GM23338 (cell line): ENCODE data around the gene GRM4. TPM values are rescaled to one million over a fixed set of nuclear protein-coding genes. Genes with fewer than 3 reads are reported as not detected.

ENCODE experiments used
- ATAC-seq: fragments of 200-7000 bp; cut with Tn5 transposase; 3 replicates; pipeline ENCODE4 v1.9.1; 2020
- DNase-seq: peaks from one replicate; pipeline ENCODE4 v3.0.0-alpha.2; 2015; ENCODE audit warnings: low spot score
- H2AFZ ChIP-seq: fragments of 200-600 bp; sonication (generic); 2 replicates; pipeline ENCODE4 v1.8.0; 2016; ENCODE audit warnings: antibody characterized with exemption, mild to moderate bottlenecking, moderate library complexity
- H3F3A ChIP-seq: fragments of 200-600 bp; sonication (generic); replicated peaks from 2 replicates; pipeline ENCODE4 v1.8.0; 2017; ENCODE audit warnings: antibody characterized with exemption, mixed run types, low read depth
- H3K27ac ChIP-seq: fragments of 200-600 bp; sonication (generic); 2 replicates; pipeline ENCODE4 v1.6.1; 2016; ENCODE audit warnings: low read depth
- H3K27me3 ChIP-seq: fragments of 200-600 bp; sonication (generic); 2 replicates; pipeline ENCODE4 v1.8.0; 2016; ENCODE audit warnings: mild to moderate bottlenecking, mixed run types, moderate library complexity; ENCODE audit not compliant: insufficient read depth
- H3K36me3 ChIP-seq: fragments of 200-600 bp; sonication (generic); 2 replicates; pipeline ENCODE4 v1.8.0; 2016; ENCODE audit warnings: mild to moderate bottlenecking; ENCODE audit not compliant: insufficient read depth
- H3K4me1 ChIP-seq: fragments of 200-600 bp; sonication (generic); 2 replicates; pipeline ENCODE4 v1.8.0; 2016; ENCODE audit warnings: mild to moderate bottlenecking, moderate library complexity; ENCODE audit not compliant: insufficient read depth
- H3K4me2 ChIP-seq: fragments of 200-600 bp; sonication (generic); 2 replicates; pipeline ENCODE4 v1.7.1; 2017; ENCODE audit warnings: mixed run types
- H3K4me3 ChIP-seq: fragments of 200-600 bp; sonication (generic); 2 replicates; pipeline ENCODE4 v1.6.1; 2016; ENCODE audit warnings: mixed run types
- H3K79me2 ChIP-seq: fragments of 200-600 bp; sonication (generic); replicated peaks from 2 replicates; pipeline ENCODE4 v1.8.0; 2017; ENCODE audit warnings: mild to moderate bottlenecking; ENCODE audit not compliant: insufficient read depth
- H3K9me2 ChIP-seq: fragments of 200-600 bp; sonication (generic); 2 replicates; pipeline ENCODE4 v1.8.0; 2017; ENCODE audit not compliant: insufficient read depth
- H4K20me1 ChIP-seq: fragments of 200-600 bp; sonication (generic); replicated peaks from 2 replicates; pipeline ENCODE4 v1.8.0; 2017; ENCODE audit warnings: mild to moderate bottlenecking; ENCODE audit not compliant: insufficient read depth
- H3K27ac Mint-ChIP-seq: 2 replicates; pipeline ENCODE4 v1.8.0; 2020; ENCODE audit warnings: inconsistent platforms, mild to moderate bottlenecking, moderate library complexity, mixed read lengths
- H3K27me3 Mint-ChIP-seq: 3 replicates; pipeline ENCODE4 v1.8.0; 2022; ENCODE audit warnings: low read depth, mild to moderate bottlenecking, moderate library complexity, mixed read lengths, inconsistent platforms; ENCODE audit not compliant: insufficient read depth, poor library complexity
- H3K36me3 Mint-ChIP-seq: 3 replicates; pipeline ENCODE4 v1.8.0; 2021; ENCODE audit warnings: low read depth, mild to moderate bottlenecking, inconsistent platforms, moderate library complexity, mixed read lengths
- H3K4me1 Mint-ChIP-seq: 3 replicates; pipeline ENCODE4 v1.8.0; 2020; ENCODE audit warnings: mild to moderate bottlenecking, inconsistent platforms, mixed read lengths
- H3K4me3 Mint-ChIP-seq: 3 replicates; pipeline ENCODE4 v1.8.0; 2021; ENCODE audit warnings: moderate library complexity, mild to moderate bottlenecking, inconsistent platforms, mixed read lengths
- H3K9me3 Mint-ChIP-seq: 3 replicates; pipeline ENCODE4 v1.8.0; 2020; ENCODE audit warnings: moderate library complexity, mild to moderate bottlenecking, inconsistent platforms, mixed read lengths
- CREB1 ChIP-seq: fragments of 250-450 bp; sonication (Bioruptor Pico); IDR thresholded peaks from 2 replicates; pipeline ENCODE4 v1.5.0; 2020; ENCODE audit warnings: low read depth, mild to moderate bottlenecking, moderate library complexity
- EZH2 ChIP-seq: fragments of 200-600 bp; sonication (generic); IDR thresholded peaks from one replicate; pipeline ENCODE4 v1.8.0; 2017; ENCODE audit warnings: antibody characterized with exemption, mild to moderate bottlenecking, low read depth; ENCODE audit not compliant: unreplicated experiment
- ZNF331 ChIP-seq: fragments of 250-450 bp; sonication (Bioruptor Pico); IDR thresholded peaks from 2 replicates; pipeline ENCODE4 v1.5.0; 2020; ENCODE audit warnings: low read depth, mild to moderate bottlenecking, moderate library complexity
- polyA plus RNA-seq: library from polyadenylated mRNA; unstranded; fragments of >200 nt; fragmentation: Nextera tagmentation; extraction: Ambion mirVana; gene quantifications from 2 replicates; pipeline ENCODE4 v1.2.1, GENCODE V29; 2016
- total RNA-seq: library from RNA; depleted of rRNA; stranded (reverse); fragments of >200 nt; shearing (Covaris generic); gene quantifications from 2 replicates; pipeline ENCODE4 v1.2.3, GENCODE V29; 2014
- TF ChIP-seq, protein P1 (sequence below): IDR thresholded peaks from one replicate; pipeline ENCODE4 v1.6.1; 2018; ENCODE audit warnings: antibody characterized with exemption; ENCODE audit not compliant: unreplicated experiment
- TF ChIP-seq, protein P2 (sequence below), 2 experiments: fragments of 200-600 bp in 1 of 2; sonication (generic) in 1 of 2; conservative IDR thresholded peaks; 2 replicates each; pipeline versions ENCODE4 v1.5.1 to v1.6.1; 2016 to 2017; ENCODE audit warnings: antibody characterized with exemption in 2 of 2, low read depth in 2 of 2, mild to moderate bottlenecking in 2 of 2, moderate library complexity in 1 of 2
- TF ChIP-seq, protein P3 (sequence below): fragments of 250-450 bp; sonication (Bioruptor Pico); IDR thresholded peaks from 2 replicates; pipeline ENCODE4 v1.5.0; 2020; ENCODE audit warnings: mild to moderate bottlenecking, moderate library complexity

Gene GRM4
- total and polyA plus RNA-seq, 2 experiments from 2014 or later = 7.0 to 30.6 TPM

DNA sequence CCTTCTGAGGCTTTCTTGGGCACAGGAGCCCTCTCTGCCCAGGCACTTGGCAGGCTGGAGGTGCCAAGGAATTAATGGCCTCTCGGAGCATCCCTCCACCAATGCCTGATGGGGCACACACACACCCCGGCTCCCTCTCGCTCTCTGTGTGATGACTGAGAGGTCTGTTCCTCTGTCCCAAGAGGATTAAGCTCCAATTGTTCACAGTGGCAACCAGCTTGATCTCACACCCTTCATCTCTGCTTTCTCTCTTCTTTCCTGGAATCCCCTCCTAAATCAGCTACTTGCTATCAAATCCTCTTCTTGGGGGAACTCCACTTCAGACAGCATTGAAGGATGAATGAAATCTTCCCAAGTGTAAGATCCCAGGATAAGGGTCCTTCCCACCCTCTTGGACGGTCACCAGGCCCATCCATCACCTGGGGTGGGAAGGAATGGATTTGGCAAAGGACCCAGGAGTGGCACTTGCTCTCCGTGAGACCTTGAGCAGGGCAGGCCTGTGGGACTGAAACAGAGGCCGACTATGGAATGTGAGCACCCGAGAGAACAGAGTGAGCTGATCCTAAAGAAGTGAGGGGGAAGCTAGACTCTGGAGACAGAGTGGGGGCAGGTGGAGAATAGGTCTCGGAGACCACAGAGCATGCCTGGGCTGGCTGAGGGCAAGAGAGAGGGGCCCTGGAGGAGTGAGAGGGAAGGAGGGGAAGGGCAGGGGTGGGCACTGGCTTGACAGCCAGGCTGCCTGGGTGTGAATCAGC, 93.6 kb downstream of the GRM4 start:
- Histone ChIP-seq H3F3A (no peaks in the 10 kb centered on the region; the same call in 1 of the 2 replicates), H3K4me1 (peaks cover 24% of the 10 kb centered on the region), H3K9me2 (no peaks in the 10 kb centered on the region), H3K79me2 (no peaks in the 10 kb centered on the region), H3K36me3 (no peaks in the 10 kb centered on the region; the same call in 1 of the 2 replicates), H4K20me1 (no peaks in the 10 kb centered on the region; the same call in 1 of the 2 replicates), H3K4me2 (no peak overlapping the region), H3K27me3 (no peaks in the 10 kb centered on the region), H3K27ac (no peak overlapping the region), H2AFZ (no peak overlapping the region), H3K4me3 (no peak overlapping the region)
- no peak overlapping the region for H3K27ac Mint-ChIP-seq
- peaks cover 27% of the 10 kb centered on the region for H3K27me3 Mint-ChIP-seq
- no peak for DNase-seq
- TF ChIP-seq CREB1 (CRISPR knock-in tag) (no peak), EZH2 (no peak), ZNF331 (CRISPR knock-in tag) (no peak)
- TF ChIP-seq, protein P1, sequence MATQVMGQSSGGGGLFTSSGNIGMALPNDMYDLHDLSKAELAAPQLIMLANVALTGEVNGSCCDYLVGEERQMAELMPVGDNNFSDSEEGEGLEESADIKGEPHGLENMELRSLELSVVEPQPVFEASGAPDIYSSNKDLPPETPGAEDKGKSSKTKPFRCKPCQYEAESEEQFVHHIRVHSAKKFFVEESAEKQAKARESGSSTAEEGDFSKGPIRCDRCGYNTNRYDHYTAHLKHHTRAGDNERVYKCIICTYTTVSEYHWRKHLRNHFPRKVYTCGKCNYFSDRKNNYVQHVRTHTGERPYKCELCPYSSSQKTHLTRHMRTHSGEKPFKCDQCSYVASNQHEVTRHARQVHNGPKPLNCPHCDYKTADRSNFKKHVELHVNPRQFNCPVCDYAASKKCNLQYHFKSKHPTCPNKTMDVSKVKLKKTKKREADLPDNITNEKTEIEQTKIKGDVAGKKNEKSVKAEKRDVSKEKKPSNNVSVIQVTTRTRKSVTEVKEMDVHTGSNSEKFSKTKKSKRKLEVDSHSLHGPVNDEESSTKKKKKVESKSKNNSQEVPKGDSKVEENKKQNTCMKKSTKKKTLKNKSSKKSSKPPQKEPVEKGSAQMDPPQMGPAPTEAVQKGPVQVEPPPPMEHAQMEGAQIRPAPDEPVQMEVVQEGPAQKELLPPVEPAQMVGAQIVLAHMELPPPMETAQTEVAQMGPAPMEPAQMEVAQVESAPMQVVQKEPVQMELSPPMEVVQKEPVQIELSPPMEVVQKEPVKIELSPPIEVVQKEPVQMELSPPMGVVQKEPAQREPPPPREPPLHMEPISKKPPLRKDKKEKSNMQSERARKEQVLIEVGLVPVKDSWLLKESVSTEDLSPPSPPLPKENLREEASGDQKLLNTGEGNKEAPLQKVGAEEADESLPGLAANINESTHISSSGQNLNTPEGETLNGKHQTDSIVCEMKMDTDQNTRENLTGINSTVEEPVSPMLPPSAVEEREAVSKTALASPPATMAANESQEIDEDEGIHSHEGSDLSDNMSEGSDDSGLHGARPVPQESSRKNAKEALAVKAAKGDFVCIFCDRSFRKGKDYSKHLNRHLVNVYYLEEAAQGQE = no peak
- no peak for ATAC-seq
- H3K9me3 Mint-ChIP-seq = no peaks in the 10 kb centered on the region; the same call in 2 of the 3 replicates
- H3K4me1 Mint-ChIP-seq = peaks cover 41% of the 10 kb centered on the region
- H3K4me3 Mint-ChIP-seq = no peak overlapping the region
- H3K36me3 Mint-ChIP-seq = no peaks in the 10 kb centered on the region

DNA sequence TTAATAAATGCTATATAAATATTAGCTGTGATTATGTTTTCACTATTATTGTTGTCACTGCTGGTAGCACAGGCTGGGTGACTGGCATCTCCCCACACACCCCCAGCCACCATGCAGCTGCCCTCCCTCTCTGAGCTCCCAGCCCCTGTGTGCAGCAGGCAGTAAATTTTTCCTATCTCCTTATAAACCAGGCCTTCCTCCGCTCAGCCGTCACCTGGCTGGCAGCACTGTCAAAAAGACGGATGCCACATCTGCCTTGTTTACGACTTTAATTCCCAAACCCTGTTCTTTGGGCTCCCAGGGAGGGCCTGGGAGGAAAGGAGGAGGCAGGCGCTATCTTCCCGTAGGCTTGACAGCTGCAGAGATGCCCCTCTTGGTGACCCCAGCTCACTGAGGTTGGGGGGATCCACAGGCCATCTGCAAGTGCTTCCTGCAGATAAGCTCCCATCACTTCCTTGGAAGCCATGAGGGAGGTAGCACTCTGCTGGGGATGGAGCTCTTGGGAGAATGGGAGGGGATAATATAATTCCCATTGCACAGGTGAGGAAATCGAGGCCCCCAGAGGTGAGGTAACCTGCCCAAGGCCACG, 94.5 kb downstream of the GRM4 start:
- no peak overlapping the region for H3K4me3 Mint-ChIP-seq
- H3K27ac ChIP-seq = no peak overlapping the region
- H3K4me3 ChIP-seq = no peak overlapping the region
- H3K36me3 ChIP-seq = no peaks in the 10 kb centered on the region; the same call in 1 of the 2 replicates
- no peaks in the 10 kb centered on the region for H3K79me2 ChIP-seq
- peaks cover 36% of the 10 kb centered on the region for H3K4me1 Mint-ChIP-seq
- H3K4me1 ChIP-seq = peaks cover 17% of the 10 kb centered on the region
- H3K27ac Mint-ChIP-seq = no peak overlapping the region
- no peaks in the 10 kb centered on the region; the same call in 1 of the 2 replicates for H3F3A ChIP-seq
- no peak overlapping the region for H3K4me2 ChIP-seq
- H3K9me2 ChIP-seq = no peaks in the 10 kb centered on the region
- no peak overlapping the region for H2AFZ ChIP-seq
- H3K9me3 Mint-ChIP-seq = no peaks in the 10 kb centered on the region; the same call in 2 of the 3 replicates
- DNase-seq = no peak
- peaks cover 22% of the 10 kb centered on the region for H3K27me3 Mint-ChIP-seq
- H3K27me3 ChIP-seq = no peaks in the 10 kb centered on the region
- no peaks in the 10 kb centered on the region for H3K36me3 Mint-ChIP-seq
- no peaks in the 10 kb centered on the region; the same call in 1 of the 2 replicates for H4K20me1 ChIP-seq
- no peak for ATAC-seq
- TF ChIP-seq, protein P2, sequence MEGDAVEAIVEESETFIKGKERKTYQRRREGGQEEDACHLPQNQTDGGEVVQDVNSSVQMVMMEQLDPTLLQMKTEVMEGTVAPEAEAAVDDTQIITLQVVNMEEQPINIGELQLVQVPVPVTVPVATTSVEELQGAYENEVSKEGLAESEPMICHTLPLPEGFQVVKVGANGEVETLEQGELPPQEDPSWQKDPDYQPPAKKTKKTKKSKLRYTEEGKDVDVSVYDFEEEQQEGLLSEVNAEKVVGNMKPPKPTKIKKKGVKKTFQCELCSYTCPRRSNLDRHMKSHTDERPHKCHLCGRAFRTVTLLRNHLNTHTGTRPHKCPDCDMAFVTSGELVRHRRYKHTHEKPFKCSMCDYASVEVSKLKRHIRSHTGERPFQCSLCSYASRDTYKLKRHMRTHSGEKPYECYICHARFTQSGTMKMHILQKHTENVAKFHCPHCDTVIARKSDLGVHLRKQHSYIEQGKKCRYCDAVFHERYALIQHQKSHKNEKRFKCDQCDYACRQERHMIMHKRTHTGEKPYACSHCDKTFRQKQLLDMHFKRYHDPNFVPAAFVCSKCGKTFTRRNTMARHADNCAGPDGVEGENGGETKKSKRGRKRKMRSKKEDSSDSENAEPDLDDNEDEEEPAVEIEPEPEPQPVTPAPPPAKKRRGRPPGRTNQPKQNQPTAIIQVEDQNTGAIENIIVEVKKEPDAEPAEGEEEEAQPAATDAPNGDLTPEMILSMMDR (conservative IDR thresholded peaks at IDR 0.05; ENCODE audit: low read depth in 2 of 2) = no peak
- TF ChIP-seq, protein P3, sequence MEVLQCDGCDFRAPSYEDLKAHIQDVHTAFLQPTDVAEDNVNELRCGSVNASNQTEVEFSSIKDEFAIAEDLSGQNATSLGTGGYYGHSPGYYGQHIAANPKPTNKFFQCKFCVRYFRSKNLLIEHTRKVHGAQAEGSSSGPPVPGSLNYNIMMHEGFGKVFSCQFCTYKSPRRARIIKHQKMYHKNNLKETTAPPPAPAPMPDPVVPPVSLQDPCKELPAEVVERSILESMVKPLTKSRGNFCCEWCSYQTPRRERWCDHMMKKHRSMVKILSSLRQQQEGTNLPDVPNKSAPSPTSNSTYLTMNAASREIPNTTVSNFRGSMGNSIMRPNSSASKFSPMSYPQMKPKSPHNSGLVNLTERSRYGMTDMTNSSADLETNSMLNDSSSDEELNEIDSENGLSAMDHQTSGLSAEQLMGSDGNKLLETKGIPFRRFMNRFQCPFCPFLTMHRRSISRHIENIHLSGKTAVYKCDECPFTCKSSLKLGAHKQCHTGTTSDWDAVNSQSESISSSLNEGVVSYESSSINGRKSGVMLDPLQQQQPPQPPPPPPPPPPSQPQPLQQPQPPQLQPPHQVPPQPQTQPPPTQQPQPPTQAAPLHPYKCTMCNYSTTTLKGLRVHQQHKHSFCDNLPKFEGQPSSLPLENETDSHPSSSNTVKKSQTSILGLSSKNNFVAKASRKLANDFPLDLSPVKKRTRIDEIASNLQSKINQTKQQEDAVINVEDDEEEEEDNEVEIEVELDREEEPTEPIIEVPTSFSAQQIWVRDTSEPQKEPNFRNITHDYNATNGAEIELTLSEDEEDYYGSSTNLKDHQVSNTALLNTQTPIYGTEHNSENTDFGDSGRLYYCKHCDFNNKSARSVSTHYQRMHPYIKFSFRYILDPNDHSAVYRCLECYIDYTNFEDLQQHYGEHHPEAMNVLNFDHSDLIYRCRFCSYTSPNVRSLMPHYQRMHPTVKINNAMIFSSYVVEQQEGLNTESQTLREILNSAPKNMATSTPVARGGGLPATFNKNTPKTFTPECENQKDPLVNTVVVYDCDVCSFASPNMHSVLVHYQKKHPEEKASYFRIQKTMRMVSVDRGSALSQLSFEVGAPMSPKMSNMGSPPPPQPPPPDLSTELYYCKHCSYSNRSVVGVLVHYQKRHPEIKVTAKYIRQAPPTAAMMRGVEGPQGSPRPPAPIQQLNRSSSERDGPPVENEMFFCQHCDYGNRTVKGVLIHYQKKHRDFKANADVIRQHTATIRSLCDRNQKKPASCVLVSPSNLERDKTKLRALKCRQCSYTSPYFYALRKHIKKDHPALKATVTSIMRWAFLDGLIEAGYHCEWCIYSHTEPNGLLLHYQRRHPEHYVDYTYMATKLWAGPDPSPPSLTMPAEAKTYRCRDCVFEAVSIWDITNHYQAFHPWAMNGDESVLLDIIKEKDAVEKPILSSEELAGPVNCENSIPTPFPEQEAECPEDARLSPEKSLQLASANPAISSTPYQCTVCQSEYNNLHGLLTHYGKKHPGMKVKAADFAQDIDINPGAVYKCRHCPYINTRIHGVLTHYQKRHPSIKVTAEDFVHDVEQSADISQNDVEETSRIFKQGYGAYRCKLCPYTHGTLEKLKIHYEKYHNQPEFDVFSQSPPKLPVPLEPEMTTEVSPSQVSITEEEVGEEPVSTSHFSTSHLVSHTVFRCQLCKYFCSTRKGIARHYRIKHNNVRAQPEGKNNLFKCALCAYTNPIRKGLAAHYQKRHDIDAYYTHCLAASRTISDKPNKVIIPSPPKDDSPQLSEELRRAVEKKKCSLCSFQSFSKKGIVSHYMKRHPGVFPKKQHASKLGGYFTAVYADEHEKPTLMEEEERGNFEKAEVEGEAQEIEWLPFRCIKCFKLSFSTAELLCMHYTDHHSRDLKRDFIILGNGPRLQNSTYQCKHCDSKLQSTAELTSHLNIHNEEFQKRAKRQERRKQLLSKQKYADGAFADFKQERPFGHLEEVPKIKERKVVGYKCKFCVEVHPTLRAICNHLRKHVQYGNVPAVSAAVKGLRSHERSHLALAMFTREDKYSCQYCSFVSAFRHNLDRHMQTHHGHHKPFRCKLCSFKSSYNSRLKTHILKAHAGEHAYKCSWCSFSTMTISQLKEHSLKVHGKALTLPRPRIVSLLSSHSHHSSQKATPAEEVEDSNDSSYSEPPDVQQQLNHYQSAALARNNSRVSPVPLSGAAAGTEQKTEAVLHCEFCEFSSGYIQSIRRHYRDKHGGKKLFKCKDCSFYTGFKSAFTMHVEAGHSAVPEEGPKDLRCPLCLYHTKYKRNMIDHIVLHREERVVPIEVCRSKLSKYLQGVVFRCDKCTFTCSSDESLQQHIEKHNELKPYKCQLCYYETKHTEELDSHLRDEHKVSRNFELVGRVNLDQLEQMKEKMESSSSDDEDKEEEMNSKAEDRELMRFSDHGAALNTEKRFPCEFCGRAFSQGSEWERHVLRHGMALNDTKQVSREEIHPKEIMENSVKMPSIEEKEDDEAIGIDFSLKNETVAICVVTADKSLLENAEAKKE (CRISPR knock-in tag) = no peak
